ENCODE measurements around the gene MEIS1. TPM values are rescaled to one million over a fixed set of nuclear protein-coding genes. Genes with fewer than 3 reads are reported as not detected.

The MEIS1 gene
- total RNA-seq, 1 experiment from 2014 or later = 89.4 TPM

- Histone ChIP-seq H3K27ac (ENCODE audit: low read depth, low read length, poor library complexity, severe bottlenecking) (peak overlapping the region; percentile 92), H3K27me3 (replicated peaks; ENCODE audit: insufficient read depth, low read depth, low read length, poor library complexity) (no peaks in the 10 kb centered on the region), H3K9me3 (ENCODE audit: low read depth, low read length, poor library complexity, severe bottlenecking) (no peaks in the 10 kb centered on the region), H3K36me3 (ENCODE audit: insufficient read depth, low read length, poor library complexity, severe bottlenecking) (peaks cover 17% of the 10 kb centered on the region), H3K4me3 (ENCODE audit: low read depth, low read length, poor library complexity, severe bottlenecking) (peak overlapping the region; percentile 65), H3K4me1 (ENCODE audit: insufficient read depth, low read length, poor library complexity, severe bottlenecking) (peaks cover 68% of the 10 kb centered on the region)
- TF ChIP-seq EZH2 (IDR thresholded peaks at IDR 0.05; ENCODE audit: borderline replicate concordance, low read depth, low read length, poor library complexity, severe bottlenecking) (no peak), CTCF (conservative IDR thresholded peaks at IDR 0.05; ENCODE audit: low read depth, low read length) (no peak)
- BruUV-seq (replicated peaks) = no TSS peak
- intact Hi-C loops (cut with micrococcal nuclease; ENCODE audit: unreplicated experiment) = loop anchor here (2.0 to 10.0 kb wide), 8 partner anchors 281 to 1455 kb away; partner anchors contain the start of gene ETAA1
- CTCF ChIA-PET = interaction anchor here (0.6 to 2.7 kb wide), 5 partner anchors 140 to 1075 kb away, joined by 3 to 8 read pairs (median 4); no protein-coding TSS in a partner anchor
- POLR2A ChIA-PET (ENCODE audit: low non-redundant PET) = no interaction called here
- DNase-seq (ENCODE audit: low spot score) = no peak
These were observed 141.3 kb downstream of the MEIS1 start for GRCh38 chr2:66576311-66576560.

DNA sequence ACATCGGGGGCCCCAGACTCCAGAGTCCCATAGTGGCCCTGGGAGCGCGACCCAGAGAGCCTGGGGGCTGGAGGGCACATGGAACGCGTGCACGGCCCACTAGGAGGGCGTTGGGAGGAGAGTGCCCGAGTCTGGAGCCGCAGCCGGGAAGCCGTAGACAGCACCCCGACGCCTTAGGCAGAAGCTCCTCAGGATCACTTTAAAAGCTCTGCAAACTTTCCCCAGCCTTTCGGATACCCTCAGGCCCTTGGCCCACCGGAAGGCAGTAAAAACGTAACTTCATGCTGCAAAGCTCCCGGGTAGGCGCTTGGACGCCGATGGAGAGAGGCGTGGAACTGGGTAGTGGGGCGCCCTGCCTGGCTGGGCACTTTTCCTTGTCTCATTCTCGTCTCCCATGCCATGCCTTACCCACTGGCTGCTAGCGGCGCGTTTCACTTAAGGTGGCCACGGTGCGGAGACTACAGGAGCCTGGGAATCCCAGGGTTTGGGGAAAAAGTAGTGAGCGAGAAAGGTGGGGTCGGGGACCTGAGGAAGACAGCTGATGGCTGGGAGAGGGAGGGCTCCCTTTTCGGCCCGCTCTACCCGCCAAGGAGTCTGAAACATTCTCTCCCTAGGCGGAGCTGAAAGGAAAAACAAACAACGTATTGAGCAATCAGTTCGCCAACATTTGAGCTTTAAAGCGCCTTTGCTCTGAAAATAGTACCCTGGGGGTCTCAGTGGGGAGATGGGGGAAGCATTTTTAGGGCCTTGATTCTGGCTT, 141.8 kb downstream of the MEIS1 start:
- DNase-seq (ENCODE audit: low spot score) = peak; percentile 68
- Histone ChIP-seq H3K9me3 (ENCODE audit: low read depth, low read length, poor library complexity, severe bottlenecking) (no peaks in the 10 kb centered on the region), H3K27ac (ENCODE audit: low read depth, low read length, poor library complexity, severe bottlenecking) (peak overlapping the region; percentile 92), H3K4me3 (ENCODE audit: low read depth, low read length, poor library complexity, severe bottlenecking) (peak overlapping the region; percentile 65), H3K36me3 (ENCODE audit: insufficient read depth, low read length, poor library complexity, severe bottlenecking) (peaks cover 12% of the 10 kb centered on the region), H3K4me1 (ENCODE audit: insufficient read depth, low read length, poor library complexity, severe bottlenecking) (peaks cover 65% of the 10 kb centered on the region), H3K27me3 (replicated peaks; ENCODE audit: insufficient read depth, low read depth, low read length, poor library complexity) (no peaks in the 10 kb centered on the region)
- TF ChIP-seq EZH2 (IDR thresholded peaks at IDR 0.05; ENCODE audit: borderline replicate concordance, low read depth, low read length, poor library complexity, severe bottlenecking) = no peak
- no peak for TF ChIP-seq CTCF (conservative IDR thresholded peaks at IDR 0.05; ENCODE audit: low read depth, low read length)
- BruUV-seq (replicated peaks) = TSS peak; percentile 25
- ChIA-PET POLR2A (ENCODE audit: low non-redundant PET) (interaction anchor here (0.6 to 1.0 kb wide), 2 partner anchors 271 to 299 kb away, joined by 4 to 5 read pairs; no protein-coding TSS in a partner anchor), CTCF (interaction anchor here (0.6 to 2.7 kb wide), 5 partner anchors 140 to 1074 kb away, joined by 3 to 8 read pairs (median 4); no protein-coding TSS in a partner anchor)
- intact Hi-C loops (cut with micrococcal nuclease; ENCODE audit: unreplicated experiment) = loop anchor here (2.0 to 10.0 kb wide), 8 partner anchors 282 to 1454 kb away; partner anchors contain the start of gene ETAA1

GRCh38 chr2:66577321-66578053, 142.6 kb downstream of the MEIS1 start:
- H3K4me3 ChIP-seq (ENCODE audit: low read depth, low read length, poor library complexity, severe bottlenecking) = peak overlapping the region; percentile 65
- CTCF ChIA-PET = no interaction called here
- DNase-seq (ENCODE audit: low spot score) = peak; percentile 73
- POLR2A ChIA-PET (ENCODE audit: low non-redundant PET) = interaction anchor here (0.6 to 1.0 kb wide), 2 partner anchors 272 to 298 kb away, joined by 4 to 5 read pairs; no protein-coding TSS in a partner anchor
- peak overlapping the region; percentile 92 for H3K27ac ChIP-seq (ENCODE audit: low read depth, low read length, poor library complexity, severe bottlenecking)
- intact Hi-C loops (cut with micrococcal nuclease; ENCODE audit: unreplicated experiment) = loop anchor here (2.0 to 10.0 kb wide), 9 partner anchors 283 to 1453 kb away; partner anchors contain the start of gene ETAA1
- H3K27me3 ChIP-seq (replicated peaks; ENCODE audit: insufficient read depth, low read depth, low read length, poor library complexity) = no peaks in the 10 kb centered on the region
- H3K9me3 ChIP-seq (ENCODE audit: low read depth, low read length, poor library complexity, severe bottlenecking) = no peaks in the 10 kb centered on the region
- BruUV-seq (replicated peaks) = TSS peak; percentile 14
- H3K4me1 ChIP-seq (ENCODE audit: insufficient read depth, low read length, poor library complexity, severe bottlenecking) = peaks cover 63% of the 10 kb centered on the region
- TF ChIP-seq CTCF (conservative IDR thresholded peaks at IDR 0.05; ENCODE audit: low read depth, low read length) (no peak), EZH2 (IDR thresholded peaks at IDR 0.05; ENCODE audit: borderline replicate concordance, low read depth, low read length, poor library complexity, severe bottlenecking) (no peak)
- H3K36me3 ChIP-seq (ENCODE audit: insufficient read depth, low read length, poor library complexity, severe bottlenecking) = peaks cover 5% of the 10 kb centered on the region
